PC-3 (cell line): Measurements from ENCODE around the gene DUSP22. TPM values are rescaled to one million over a fixed set of nuclear protein-coding genes. Genes with fewer than 3 reads are reported as not detected.

Experiments used
- ATAC-seq: fragments of 200-7000 bp; cut with Tn5 transposase; 2 replicates; pipeline ENCODE4 v1.9.1; 2020; ENCODE audit warnings: mild to moderate bottlenecking, moderate library complexity
- BruUV-seq: library from RNA; stranded (reverse); fragments of 400-500 nt; replicated peaks from 2 replicates; lab custom pipeline; 2021; lab: Mats Ljungman, UMichigan
- CTCF ChIA-PET: fragments of 300-600 bp; sonication (Branson Sonifier 250); formaldehyde crosslinking; loops from one replicate; lab custom pipeline; 2022; ENCODE audit warnings: antibody characterized with exemption; lab: Charles Lee
- POLR2A ChIA-PET: fragments of 300-600 bp; sonication (Branson Sonifier 250); formaldehyde crosslinking; loops from one replicate; lab custom pipeline; 2022; ENCODE audit warnings: antibody characterized with exemption; ENCODE audit not compliant: unreplicated experiment; lab: Charles Lee
- DNase-seq: peaks from one replicate; pipeline ENCODE4 v3.0.0-alpha.2; 2015
- H2AFZ ChIP-seq: fragments of 300-600 bp; sonication (generic); 2 replicates; pipeline ENCODE4 v1.6.0; 2016; ENCODE audit warnings: antibody characterized with exemption, low read length
- H3F3A ChIP-seq: fragments of 300-600 bp; sonication (generic); one replicate; pipeline ENCODE4 v1.6.0; 2017; ENCODE audit warnings: antibody characterized with exemption, low read length, control low read depth, mild to moderate bottlenecking; ENCODE audit not compliant: unreplicated experiment
- H3K27ac ChIP-seq: fragments of 300-600 bp; sonication (generic); 2 replicates; pipeline ENCODE4 v1.5.1; 2016; ENCODE audit warnings: mild to moderate bottlenecking, low read length
- H3K27me3 ChIP-seq: fragments of 300-600 bp; sonication (generic); 2 replicates; pipeline ENCODE4 v1.6.1; 2016; ENCODE audit warnings: low read length, mixed read lengths
- H3K36me3 ChIP-seq: fragments of 300-600 bp; sonication (generic); 2 replicates; pipeline ENCODE4 v1.6.1; 2016; ENCODE audit warnings: low read depth, mixed run types, low read length, mixed read lengths
- H3K4me1 ChIP-seq: fragments of 300-600 bp; sonication (generic); 2 replicates; pipeline ENCODE4 v1.5.1; 2016; ENCODE audit warnings: low read length; ENCODE audit not compliant: insufficient read depth
- H3K4me2 ChIP-seq: fragments of 300-600 bp; sonication (generic); 2 replicates; pipeline ENCODE4 v1.6.0; 2016; ENCODE audit warnings: low read length
- H3K4me3 ChIP-seq: fragments of 300-600 bp; sonication (generic); 2 replicates; pipeline ENCODE4 v1.5.1; 2016; ENCODE audit warnings: mild to moderate bottlenecking, low read length, mixed read lengths
- H3K79me2 ChIP-seq: fragments of 300-600 bp; sonication (generic); 2 replicates; pipeline ENCODE4 v1.6.1; 2017; ENCODE audit warnings: low read length, mixed read lengths
- H3K9ac ChIP-seq: fragments of 300-600 bp; sonication (generic); 2 replicates; pipeline ENCODE4 v1.6.0; 2016; ENCODE audit warnings: mild to moderate bottlenecking, low read length
- H3K9me2 ChIP-seq: fragments of 300-600 bp; sonication (generic); replicated peaks from 2 replicates; pipeline ENCODE4 v1.6.1; 2016; ENCODE audit warnings: mixed run types, low read length, mixed read lengths
- H3K9me3 ChIP-seq: fragments of 300-600 bp; sonication (generic); 2 replicates; pipeline ENCODE4 v1.6.1; 2016; ENCODE audit warnings: low read length, mixed read lengths
- H4K20me1 ChIP-seq: fragments of 300-600 bp; sonication (generic); 2 replicates; pipeline ENCODE4 v1.6.1; 2016; ENCODE audit warnings: low read length, mixed read lengths
- CTCF ChIP-seq: fragments of 300-600 bp; sonication (generic); conservative IDR thresholded peaks from 2 replicates; pipeline ENCODE4 v1.5.1; 2017; ENCODE audit warnings: antibody characterized with exemption, low read depth, mild to moderate bottlenecking, low read length
- EZH2 ChIP-seq: fragments of 300-600 bp; sonication (generic); IDR thresholded peaks from one replicate; pipeline ENCODE4 v1.6.1; 2017; ENCODE audit warnings: antibody characterized with exemption, mild to moderate bottlenecking, low read length; ENCODE audit not compliant: unreplicated experiment
- EZH2phosphoT487 ChIP-seq: fragments of 300-600 bp; sonication (generic); IDR thresholded peaks from 2 replicates; pipeline ENCODE4 v1.6.1; 2018; ENCODE audit warnings: mild to moderate bottlenecking, antibody characterized with exemption, low read length, borderline replicate concordance
- intact Hi-C: fragments of 100-400 bp; cut with micrococcal nuclease; formaldehyde crosslinking; loops from 2 replicates; pipeline ENCODE4 v1.9.0; 2023
- total RNA-seq: library from RNA; depleted of rRNA; stranded (reverse); fragments of >200 nt; gene quantifications from 2 replicates; pipeline ENCODE4 v1.2.3, GENCODE V29; 2014

The DUSP22 gene
- total RNA-seq, 1 experiment from 2014 or later = 37.8 TPM

GRCh38 chr6:300494-301198 is 8.4 kb downstream of the DUSP22 start:
- Histone ChIP-seq H3K27me3 (no peaks in the 10 kb centered on the region), H3K4me1 (no peaks in the 10 kb centered on the region), H3K36me3 (no peaks in the 10 kb centered on the region), H2AFZ (no peak overlapping the region), H3K4me3 (no peak overlapping the region), H4K20me1 (no peaks in the 10 kb centered on the region), H3K9ac (no peak overlapping the region), H3K4me2 (no peak overlapping the region), H3K27ac (no peak overlapping the region), H3K9me2 (no peaks in the 10 kb centered on the region), H3F3A (no peaks in the 10 kb centered on the region), H3K9me3 (no peaks in the 10 kb centered on the region), H3K79me2 (no peaks in the 10 kb centered on the region)
- intact Hi-C loops = no loop called here
- ATAC-seq (no peak), DNase-seq (no peak)
- ChIA-PET POLR2A (no interaction called here), CTCF (no interaction called here)
- TF ChIP-seq EZH2 = no peak
- TF ChIP-seq EZH2phosphoT487 = no peak
- TF ChIP-seq CTCF = no peak
- no TSS peak for BruUV-seq

- POLR2A ChIA-PET = no interaction called here
- intact Hi-C loops = no loop called here
Observed at GRCh38 chr6:301526-301925, 9.2 kb downstream of the DUSP22 start.

GRCh38 chr6:301929-302705 is 9.8 kb downstream of the DUSP22 start:
- Histone ChIP-seq H2AFZ (no peak overlapping the region), H3K4me2 (no peak overlapping the region), H3F3A (no peaks in the 10 kb centered on the region), H3K9me3 (no peaks in the 10 kb centered on the region), H3K27me3 (no peaks in the 10 kb centered on the region), H4K20me1 (no peaks in the 10 kb centered on the region), H3K4me1 (no peaks in the 10 kb centered on the region), H3K79me2 (no peaks in the 10 kb centered on the region), H3K27ac (no peak overlapping the region), H3K9me2 (no peaks in the 10 kb centered on the region), H3K4me3 (no peak overlapping the region), H3K9ac (no peak overlapping the region), H3K36me3 (no peaks in the 10 kb centered on the region)
- no peak for TF ChIP-seq EZH2
- TF ChIP-seq EZH2phosphoT487 = no peak
- no peak for TF ChIP-seq CTCF
- ChIA-PET POLR2A (no interaction called here), CTCF (no interaction called here)
- intact Hi-C loops = no loop called here
- DNase-seq (no peak), ATAC-seq (no peak)
- BruUV-seq = no TSS peak

More at GRCh38 chr6:301526-301925, 9.2 kb downstream of the DUSP22 start:
- Histone ChIP-seq H3K4me1 (no peaks in the 10 kb centered on the region), H3K27me3 (no peaks in the 10 kb centered on the region), H3K4me2 (no peak overlapping the region), H4K20me1 (no peaks in the 10 kb centered on the region), H3K36me3 (no peaks in the 10 kb centered on the region), H3K79me2 (no peaks in the 10 kb centered on the region), H3K9me3 (no peaks in the 10 kb centered on the region), H3F3A (no peaks in the 10 kb centered on the region), H2AFZ (no peak overlapping the region), H3K9ac (no peak overlapping the region), H3K9me2 (no peaks in the 10 kb centered on the region), H3K4me3 (no peak overlapping the region), H3K27ac (no peak overlapping the region)
- no TSS peak for BruUV-seq
- DNase-seq = no peak
- CTCF ChIA-PET = no interaction called here
- TF ChIP-seq EZH2 = no peak
- no peak for ATAC-seq
